HS-27A (cell line): ENCODE measurements around the gene PLEKHG4B.
"Not testable (repeated sequence)": the region's sequence is repeated elsewhere in the genome, so short reads cannot be mapped to it uniquely, and the experiment has no call there.

ENCODE experiments used
- DNase-seq: peaks from one replicate; pipeline ENCODE4 v3.0.0-alpha.2; 2012; ENCODE audit warnings: low read depth, missing footprints

PLEKHG4B gene

GRCh38 chr5:91556-92263, at the start of gene PLEKHG4B:
Gene PLEKHG4B, plus strand, starts transcription at chr5:92168. Its CDS starts 64 bp downstream, at chr5:92232.
- DNase-seq, result no peak

GRCh38 chr5:42250-42649, 49.7 kb upstream of the PLEKHG4B start:
- no peak for DNase-seq

GRCh38 chr5:48192-48591, 43.8 kb upstream of the PLEKHG4B start:
- no peak for DNase-seq

GRCh38 chr5:49530-49929, 42.4 kb upstream of the PLEKHG4B start:
- not testable (repeated sequence) for DNase-seq

GRCh38 chr5:49953-50544, 41.9 kb upstream of the PLEKHG4B start:
- DNase-seq, result no peak

- no peak for DNase-seq
Observed at GRCh38 chr5:50724-51499, 41.1 kb upstream of the PLEKHG4B start.

GRCh38 chr5:51500-51823, 40.5 kb upstream of the PLEKHG4B start:
- no peak for DNase-seq

- DNase-seq, result no peak
Observed at GRCh38 chr5:53381-54174, 38.4 kb upstream of the PLEKHG4B start.

GRCh38 chr5:54175-54730, 37.7 kb upstream of the PLEKHG4B start:
- DNase-seq, result no peak

- no peak for DNase-seq
Observed at GRCh38 chr5:54876-55569, 36.9 kb upstream of the PLEKHG4B start.

- no peak for DNase-seq
Observed at GRCh38 chr5:56561-57290, 35.2 kb upstream of the PLEKHG4B start.

GRCh38 chr5:60250-60649, 31.7 kb upstream of the PLEKHG4B start:
- DNase-seq, result not testable (repeated sequence)

GRCh38 chr5:70440-70839, 21.5 kb upstream of the PLEKHG4B start:
- no peak for DNase-seq

GRCh38 chr5:72316-73180, 19.4 kb upstream of the PLEKHG4B start:
- not testable (repeated sequence) for DNase-seq

- DNase-seq, result not testable (repeated sequence)
Observed at GRCh38 chr5:73181-73447, 18.9 kb upstream of the PLEKHG4B start.

- no peak for DNase-seq
Observed at GRCh38 chr5:73768-74502, 18.0 kb upstream of the PLEKHG4B start.

GRCh38 chr5:74503-75109, 17.4 kb upstream of the PLEKHG4B start:
- no peak for DNase-seq

- no peak for DNase-seq
Observed at GRCh38 chr5:75331-76320, 16.3 kb upstream of the PLEKHG4B start.
